ENCODE measurements around the gene PIK3R4.
A peak's percentile ranks its signal among the peaks of the same experiment; 100 is the strongest.

Gene PIK3R4

GRCh38 chr3:130746246-130747039 is at the start of gene PIK3R4:
Gene PIK3R4, minus strand, starts transcription at chr3:130746829. Its CDS starts 1,611 bp downstream, at chr3:130745218.
- DNase-seq (ENCODE audit: low spot score): peak; percentile 98

- no peak for DNase-seq (ENCODE audit: low spot score)
Measured at GRCh38 chr3:130795396-130795795, 48.8 kb upstream of the PIK3R4 start.

GRCh38 chr3:130792246-130792645 is 45.6 kb upstream of the PIK3R4 start:
- DNase-seq (ENCODE audit: low spot score): no peak

- DNase-seq (ENCODE audit: low spot score): no peak
Measured at GRCh38 chr3:130789782-130790322, 43.2 kb upstream of the PIK3R4 start.

GRCh38 chr3:130787422-130788068 is 40.9 kb upstream of the PIK3R4 start:
- DNase-seq (ENCODE audit: low spot score): no peak

GRCh38 chr3:130786306-130786705 is 39.7 kb upstream of the PIK3R4 start:
- no peak for DNase-seq (ENCODE audit: low spot score)

- no peak for DNase-seq (ENCODE audit: low spot score)
Measured at GRCh38 chr3:130783629-130784028, 37.0 kb upstream of the PIK3R4 start.

- DNase-seq (ENCODE audit: low spot score): no peak
Measured at GRCh38 chr3:130779486-130779885, 32.9 kb upstream of the PIK3R4 start.

- no peak for DNase-seq (ENCODE audit: low spot score)
Measured at GRCh38 chr3:130779031-130779430, 32.4 kb upstream of the PIK3R4 start.

GRCh38 chr3:130773366-130773765 is 26.7 kb upstream of the PIK3R4 start:
- DNase-seq (ENCODE audit: low spot score): no peak

- no peak for DNase-seq (ENCODE audit: low spot score)
Measured at GRCh38 chr3:130772129-130772528, 25.5 kb upstream of the PIK3R4 start.

- no peak for DNase-seq (ENCODE audit: low spot score)
Measured at GRCh38 chr3:130770644-130771043, 24.0 kb upstream of the PIK3R4 start.

GRCh38 chr3:130761730-130762311 is 15.2 kb upstream of the PIK3R4 start:
- DNase-seq (ENCODE audit: low spot score): no peak

GRCh38 chr3:130760922-130761321 is 14.3 kb upstream of the PIK3R4 start:
- DNase-seq (ENCODE audit: low spot score): peak; percentile 24

- DNase-seq (ENCODE audit: low spot score): peak; percentile 75
Measured at GRCh38 chr3:130759692-130760338, 13.2 kb upstream of the PIK3R4 start.

GRCh38 chr3:130758624-130759369 is 12.2 kb upstream of the PIK3R4 start:
- no peak for DNase-seq (ENCODE audit: low spot score)

GRCh38 chr3:130757611-130758150 is 11.1 kb upstream of the PIK3R4 start:
- no peak for DNase-seq (ENCODE audit: low spot score)

GRCh38 chr3:130755666-130756065 is 9.0 kb upstream of the PIK3R4 start:
- DNase-seq (ENCODE audit: low spot score): no peak

- DNase-seq (ENCODE audit: low spot score): peak; percentile 58
Measured at GRCh38 chr3:130748981-130749380, 2.4 kb upstream of the PIK3R4 start.

- DNase-seq (ENCODE audit: low spot score): peak; percentile 21
Measured at GRCh38 chr3:130748467-130748861, 1.8 kb upstream of the PIK3R4 start.

- DNase-seq (ENCODE audit: low spot score): no peak
Measured at GRCh38 chr3:130743354-130743753, 3.3 kb downstream of the PIK3R4 start.
